ENCODE measurements around the gene MEF2C. TPM values are rescaled to one million over a fixed set of nuclear protein-coding genes. Genes with fewer than 3 reads are reported as not detected.

MEF2C gene
- total and polyA plus RNA-seq, 2 of the 13 experiments (the other 11 are each of a cell fraction or from before 2014, with no cell fraction given): 0.02 TPM; not detected in 1

- CTCF ChIA-PET (ENCODE audit: low intra/inter-chr PET ratio, low total read pairs): no interaction called here
- no peaks in the 10 kb centered on the region for H4K20me1 ChIP-seq (ENCODE audit: insufficient read depth, low read length)
These were observed 47.4 kb upstream of the MEF2C start for GRCh38 chr5:88930335-88930734.

More at GRCh38 chr5:88930335-88930734, 47.4 kb upstream of the MEF2C start:
- Histone ChIP-seq H2AFZ (ENCODE audit: low read length) (no peak overlapping the region), H3K4me3 (replicated peaks in 1 of 3; ENCODE audit: insufficient read depth in 1 of 3, low read depth in 2 of 3, low read length in 3 of 3) (no peak overlapping the region), H3K27me3 (ENCODE audit: control insufficient read depth in 1 of 2, insufficient read depth in 2 of 2, low read length in 2 of 2) (no peaks in the 10 kb centered on the region), H3K79me2 (ENCODE audit: insufficient read depth, low read length) (no peaks in the 10 kb centered on the region), H3K27ac (ENCODE audit: extremely low read length, insufficient read depth, low read length) (no peak overlapping the region), H3K36me3 (replicated peaks in 1 of 2; ENCODE audit: control insufficient read depth in 1 of 2, insufficient read depth in 2 of 2, low read length in 2 of 2) (no peaks in the 10 kb centered on the region), H3K9me3 (ENCODE audit: low read length) (no peaks in the 10 kb centered on the region), H3K4me2 (ENCODE audit: low read depth, low read length) (no peak overlapping the region), H3K9ac (ENCODE audit: insufficient read depth, low read depth, low read length) (no peak overlapping the region), H3K4me1 (ENCODE audit: insufficient read depth, low read length) (no peaks in the 10 kb centered on the region)
- no peak for FAIRE-seq
- BruUV-seq (replicated peaks): no TSS peak
- no peak for DNase-seq (ENCODE audit: low spot score)
- TF ChIP-seq ZFP82 (CRISPR knock-in tag; IDR thresholded peaks at IDR 0.05; ENCODE audit: borderline replicate concordance) (no peak), PREB (CRISPR knock-in tag; IDR thresholded peaks at IDR 0.05) (no peak), TFE3 (CRISPR knock-in tag; IDR thresholded peaks at IDR 0.05) (no peak), ZNF781 (CRISPR knock-in tag; IDR thresholded peaks at IDR 0.05; ENCODE audit: borderline replicate concordance, not compliant biosample characterization) (no peak), ZBTB34 (CRISPR knock-in tag; IDR thresholded peaks at IDR 0.05) (no peak), SNAPC4 (CRISPR knock-in tag; IDR thresholded peaks at IDR 0.05) (no peak), DR1 (CRISPR knock-in tag; IDR thresholded peaks at IDR 0.05) (no peak), MYPOP (CRISPR knock-in tag; IDR thresholded peaks at IDR 0.05) (no peak), ZFP36L1 (CRISPR knock-in tag; IDR thresholded peaks at IDR 0.05) (no peak), IKZF5 (CRISPR knock-in tag; IDR thresholded peaks at IDR 0.05) (no peak)
- ATAC-seq: no peak
- intact Hi-C loops (cut with micrococcal nuclease; ENCODE audit: unreplicated experiment) (no loop called here), in situ Hi-C loops (cut with HindIII; ENCODE audit: extremely low pct_ligation_motif_present, low pct_unique_long_range_greater_than_20kb) (no loop called here)
- POLR2A ChIA-PET: no interaction called here
- 4% methylated on average over 1 of the region's 1 CpG for WGBS (ENCODE audit: low lambda C conversion rate)
